ENCODE measurements around the gene SSBP4. TPM values are rescaled to one million over a fixed set of nuclear protein-coding genes. Genes with fewer than 3 reads are reported as not detected.

The SSBP4 gene
- total and polyA plus RNA-seq, 2 experiments from 2014 or later, result 44.4 to 52.0 TPM

DNA sequence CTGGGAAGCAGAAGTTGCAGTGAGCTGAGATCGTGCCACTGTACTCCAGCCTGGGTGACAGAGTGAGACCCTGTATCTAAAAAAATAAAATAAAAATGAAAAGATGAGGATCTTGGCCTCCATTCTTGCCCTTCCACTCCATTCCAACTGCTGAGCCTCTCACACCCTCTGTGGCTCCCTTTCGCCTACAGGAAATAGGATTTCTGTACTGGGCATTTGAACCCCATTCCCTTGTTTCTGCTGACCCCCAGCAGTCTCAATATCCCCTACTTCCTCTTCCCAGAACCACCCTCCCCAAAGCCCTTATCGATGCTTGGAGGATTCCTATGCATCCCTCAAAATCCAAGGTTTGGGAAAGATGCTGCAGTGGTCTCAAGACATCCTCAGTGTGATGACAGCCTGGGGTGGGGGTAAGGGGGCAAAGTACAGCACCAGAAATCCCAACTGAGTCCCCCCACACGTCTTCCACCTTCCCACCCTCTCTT is 45.7 kb upstream of the SSBP4 start:
- H3K4me1 ChIP-seq (ENCODE audit: insufficient read depth), result peaks cover 28% of the 10 kb centered on the region
- H3K36me3 ChIP-seq (ENCODE audit: insufficient read depth), result no peaks in the 10 kb centered on the region
- peaks cover 6% of the 10 kb centered on the region; the same call in 2 of the 3 replicates for H3K9me3 Mint-ChIP-seq
- peaks cover 19% of the 10 kb centered on the region for H3K4me1 Mint-ChIP-seq
- H3K27me3 Mint-ChIP-seq (ENCODE audit: insufficient read depth, low read depth, poor library complexity), result peaks cover 13% of the 10 kb centered on the region
- H3K4me3 ChIP-seq, result no peak overlapping the region
- H3K36me3 Mint-ChIP-seq (ENCODE audit: low read depth), result peaks cover 3% of the 10 kb centered on the region; the same call in 2 of the 3 replicates
- H3K9me2 ChIP-seq (ENCODE audit: insufficient read depth), result no peaks in the 10 kb centered on the region
- no peaks in the 10 kb centered on the region for H3K79me2 ChIP-seq (replicated peaks; ENCODE audit: insufficient read depth)
- H4K20me1 ChIP-seq (replicated peaks; ENCODE audit: insufficient read depth), result no peaks in the 10 kb centered on the region
- peak overlapping the region; percentile 19; the same call in 1 of the 2 replicates for H3K4me2 ChIP-seq
- no peak overlapping the region for H3K4me3 Mint-ChIP-seq
- TF ChIP-seq, protein P1, sequence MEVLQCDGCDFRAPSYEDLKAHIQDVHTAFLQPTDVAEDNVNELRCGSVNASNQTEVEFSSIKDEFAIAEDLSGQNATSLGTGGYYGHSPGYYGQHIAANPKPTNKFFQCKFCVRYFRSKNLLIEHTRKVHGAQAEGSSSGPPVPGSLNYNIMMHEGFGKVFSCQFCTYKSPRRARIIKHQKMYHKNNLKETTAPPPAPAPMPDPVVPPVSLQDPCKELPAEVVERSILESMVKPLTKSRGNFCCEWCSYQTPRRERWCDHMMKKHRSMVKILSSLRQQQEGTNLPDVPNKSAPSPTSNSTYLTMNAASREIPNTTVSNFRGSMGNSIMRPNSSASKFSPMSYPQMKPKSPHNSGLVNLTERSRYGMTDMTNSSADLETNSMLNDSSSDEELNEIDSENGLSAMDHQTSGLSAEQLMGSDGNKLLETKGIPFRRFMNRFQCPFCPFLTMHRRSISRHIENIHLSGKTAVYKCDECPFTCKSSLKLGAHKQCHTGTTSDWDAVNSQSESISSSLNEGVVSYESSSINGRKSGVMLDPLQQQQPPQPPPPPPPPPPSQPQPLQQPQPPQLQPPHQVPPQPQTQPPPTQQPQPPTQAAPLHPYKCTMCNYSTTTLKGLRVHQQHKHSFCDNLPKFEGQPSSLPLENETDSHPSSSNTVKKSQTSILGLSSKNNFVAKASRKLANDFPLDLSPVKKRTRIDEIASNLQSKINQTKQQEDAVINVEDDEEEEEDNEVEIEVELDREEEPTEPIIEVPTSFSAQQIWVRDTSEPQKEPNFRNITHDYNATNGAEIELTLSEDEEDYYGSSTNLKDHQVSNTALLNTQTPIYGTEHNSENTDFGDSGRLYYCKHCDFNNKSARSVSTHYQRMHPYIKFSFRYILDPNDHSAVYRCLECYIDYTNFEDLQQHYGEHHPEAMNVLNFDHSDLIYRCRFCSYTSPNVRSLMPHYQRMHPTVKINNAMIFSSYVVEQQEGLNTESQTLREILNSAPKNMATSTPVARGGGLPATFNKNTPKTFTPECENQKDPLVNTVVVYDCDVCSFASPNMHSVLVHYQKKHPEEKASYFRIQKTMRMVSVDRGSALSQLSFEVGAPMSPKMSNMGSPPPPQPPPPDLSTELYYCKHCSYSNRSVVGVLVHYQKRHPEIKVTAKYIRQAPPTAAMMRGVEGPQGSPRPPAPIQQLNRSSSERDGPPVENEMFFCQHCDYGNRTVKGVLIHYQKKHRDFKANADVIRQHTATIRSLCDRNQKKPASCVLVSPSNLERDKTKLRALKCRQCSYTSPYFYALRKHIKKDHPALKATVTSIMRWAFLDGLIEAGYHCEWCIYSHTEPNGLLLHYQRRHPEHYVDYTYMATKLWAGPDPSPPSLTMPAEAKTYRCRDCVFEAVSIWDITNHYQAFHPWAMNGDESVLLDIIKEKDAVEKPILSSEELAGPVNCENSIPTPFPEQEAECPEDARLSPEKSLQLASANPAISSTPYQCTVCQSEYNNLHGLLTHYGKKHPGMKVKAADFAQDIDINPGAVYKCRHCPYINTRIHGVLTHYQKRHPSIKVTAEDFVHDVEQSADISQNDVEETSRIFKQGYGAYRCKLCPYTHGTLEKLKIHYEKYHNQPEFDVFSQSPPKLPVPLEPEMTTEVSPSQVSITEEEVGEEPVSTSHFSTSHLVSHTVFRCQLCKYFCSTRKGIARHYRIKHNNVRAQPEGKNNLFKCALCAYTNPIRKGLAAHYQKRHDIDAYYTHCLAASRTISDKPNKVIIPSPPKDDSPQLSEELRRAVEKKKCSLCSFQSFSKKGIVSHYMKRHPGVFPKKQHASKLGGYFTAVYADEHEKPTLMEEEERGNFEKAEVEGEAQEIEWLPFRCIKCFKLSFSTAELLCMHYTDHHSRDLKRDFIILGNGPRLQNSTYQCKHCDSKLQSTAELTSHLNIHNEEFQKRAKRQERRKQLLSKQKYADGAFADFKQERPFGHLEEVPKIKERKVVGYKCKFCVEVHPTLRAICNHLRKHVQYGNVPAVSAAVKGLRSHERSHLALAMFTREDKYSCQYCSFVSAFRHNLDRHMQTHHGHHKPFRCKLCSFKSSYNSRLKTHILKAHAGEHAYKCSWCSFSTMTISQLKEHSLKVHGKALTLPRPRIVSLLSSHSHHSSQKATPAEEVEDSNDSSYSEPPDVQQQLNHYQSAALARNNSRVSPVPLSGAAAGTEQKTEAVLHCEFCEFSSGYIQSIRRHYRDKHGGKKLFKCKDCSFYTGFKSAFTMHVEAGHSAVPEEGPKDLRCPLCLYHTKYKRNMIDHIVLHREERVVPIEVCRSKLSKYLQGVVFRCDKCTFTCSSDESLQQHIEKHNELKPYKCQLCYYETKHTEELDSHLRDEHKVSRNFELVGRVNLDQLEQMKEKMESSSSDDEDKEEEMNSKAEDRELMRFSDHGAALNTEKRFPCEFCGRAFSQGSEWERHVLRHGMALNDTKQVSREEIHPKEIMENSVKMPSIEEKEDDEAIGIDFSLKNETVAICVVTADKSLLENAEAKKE (CRISPR knock-in tag; IDR thresholded peaks at IDR 0.05), result no peak
- TF ChIP-seq ZNF331 (CRISPR knock-in tag; IDR thresholded peaks at IDR 0.05; ENCODE audit: low read depth) (no peak), NANOG (IDR thresholded peaks at IDR 0.05; ENCODE audit: borderline replicate concordance) (no peak), POLR2AphosphoS5 (IDR thresholded peaks at IDR 0.05; ENCODE audit: low read depth) (no peak)
- TF ChIP-seq, protein P2, sequence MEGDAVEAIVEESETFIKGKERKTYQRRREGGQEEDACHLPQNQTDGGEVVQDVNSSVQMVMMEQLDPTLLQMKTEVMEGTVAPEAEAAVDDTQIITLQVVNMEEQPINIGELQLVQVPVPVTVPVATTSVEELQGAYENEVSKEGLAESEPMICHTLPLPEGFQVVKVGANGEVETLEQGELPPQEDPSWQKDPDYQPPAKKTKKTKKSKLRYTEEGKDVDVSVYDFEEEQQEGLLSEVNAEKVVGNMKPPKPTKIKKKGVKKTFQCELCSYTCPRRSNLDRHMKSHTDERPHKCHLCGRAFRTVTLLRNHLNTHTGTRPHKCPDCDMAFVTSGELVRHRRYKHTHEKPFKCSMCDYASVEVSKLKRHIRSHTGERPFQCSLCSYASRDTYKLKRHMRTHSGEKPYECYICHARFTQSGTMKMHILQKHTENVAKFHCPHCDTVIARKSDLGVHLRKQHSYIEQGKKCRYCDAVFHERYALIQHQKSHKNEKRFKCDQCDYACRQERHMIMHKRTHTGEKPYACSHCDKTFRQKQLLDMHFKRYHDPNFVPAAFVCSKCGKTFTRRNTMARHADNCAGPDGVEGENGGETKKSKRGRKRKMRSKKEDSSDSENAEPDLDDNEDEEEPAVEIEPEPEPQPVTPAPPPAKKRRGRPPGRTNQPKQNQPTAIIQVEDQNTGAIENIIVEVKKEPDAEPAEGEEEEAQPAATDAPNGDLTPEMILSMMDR (conservative IDR thresholded peaks at IDR 0.05; ENCODE audit: low read depth in 2 of 2), result no peak
- H3K27me3 ChIP-seq (ENCODE audit: insufficient read depth), result no peaks in the 10 kb centered on the region
- ATAC-seq (no peak), DNase-seq (ENCODE audit: low spot score) (no peak)
- peak overlapping the region; percentile 87 for H3K27ac ChIP-seq (ENCODE audit: low read depth)
- no peak overlapping the region; the same call in 1 of the 2 replicates for H2AFZ ChIP-seq
- H3F3A ChIP-seq (replicated peaks; ENCODE audit: low read depth), result peaks cover 22% of the 10 kb centered on the region; the same call in 1 of the 2 replicates
- peak overlapping the region; percentile 95 for H3K27ac Mint-ChIP-seq
